ENCODE results near the gene HOXB2. TPM values are rescaled to one million over a fixed set of nuclear protein-coding genes. Genes with fewer than 3 reads are reported as not detected.

The HOXB2 gene
- total and polyA plus RNA-seq, 2 experiments from 2014 or later: 5.6 to 20.7 TPM

DNA sequence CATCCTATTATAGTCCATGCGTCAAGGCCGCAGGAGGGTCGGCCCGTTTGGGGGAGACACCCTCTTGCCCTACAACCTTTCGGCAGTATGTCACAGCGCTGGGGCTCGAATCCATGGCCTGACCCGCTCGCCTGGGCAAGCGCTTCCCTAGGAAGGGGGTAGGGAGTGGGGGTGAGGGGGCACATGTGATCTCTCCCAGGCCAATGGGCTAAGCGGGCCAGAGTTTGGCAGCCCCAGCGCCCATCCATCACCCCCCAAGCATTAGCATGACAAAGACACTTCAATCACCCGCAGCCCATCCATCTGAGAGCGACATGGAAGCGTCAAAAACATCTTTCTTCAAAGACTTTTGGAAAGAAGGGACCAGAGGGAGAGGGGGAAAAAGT lies 14.0 kb downstream of the HOXB2 start, which contains the start of gene HOXB1:
Gene HOXB1 (minus strand): TSS at position 125 of the 386 bp plus-strand sequence. CDS start 107 bp downstream, at position 18.
- no peaks in the 10 kb centered on the region for H3K36me3 ChIP-seq (replicated peaks; ENCODE audit: insufficient read depth, low read depth)
- DNase-seq (ENCODE audit: low spot score): no peak
- H2AFZ ChIP-seq: no peak within 1 kb of the TSS
- H3K4me3 ChIP-seq: no peak within 1 kb of the TSS
- H3K4me1 ChIP-seq (ENCODE audit: insufficient read depth): peaks cover 9% of the 10 kb centered on the region
- H3K27ac ChIP-seq: no peak within 1 kb of the TSS
- no peaks in the 10 kb centered on the region for H4K20me1 ChIP-seq (ENCODE audit: insufficient read depth, poor library complexity, severe bottlenecking)
- 61% methylated on average over 11 of the region's 15 CpGs for WGBS (ENCODE audit: low lambda C conversion rate, missing lambda C conversion rate)
- H3K79me2 ChIP-seq: no peaks in the 10 kb centered on the region
- peaks cover 80% of the 10 kb centered on the region for H3K27me3 ChIP-seq
- H3K4me2 ChIP-seq: no peak within 1 kb of the TSS
- no peak for TF ChIP-seq EZH2 (IDR thresholded peaks at IDR 0.05; ENCODE audit: borderline replicate concordance)
- no peak for TF ChIP-seq EZH2phosphoT487 (IDR thresholded peaks at IDR 0.05; ENCODE audit: low read depth, severe bottlenecking, unreplicated experiment)
- TF ChIP-seq, protein P1, sequence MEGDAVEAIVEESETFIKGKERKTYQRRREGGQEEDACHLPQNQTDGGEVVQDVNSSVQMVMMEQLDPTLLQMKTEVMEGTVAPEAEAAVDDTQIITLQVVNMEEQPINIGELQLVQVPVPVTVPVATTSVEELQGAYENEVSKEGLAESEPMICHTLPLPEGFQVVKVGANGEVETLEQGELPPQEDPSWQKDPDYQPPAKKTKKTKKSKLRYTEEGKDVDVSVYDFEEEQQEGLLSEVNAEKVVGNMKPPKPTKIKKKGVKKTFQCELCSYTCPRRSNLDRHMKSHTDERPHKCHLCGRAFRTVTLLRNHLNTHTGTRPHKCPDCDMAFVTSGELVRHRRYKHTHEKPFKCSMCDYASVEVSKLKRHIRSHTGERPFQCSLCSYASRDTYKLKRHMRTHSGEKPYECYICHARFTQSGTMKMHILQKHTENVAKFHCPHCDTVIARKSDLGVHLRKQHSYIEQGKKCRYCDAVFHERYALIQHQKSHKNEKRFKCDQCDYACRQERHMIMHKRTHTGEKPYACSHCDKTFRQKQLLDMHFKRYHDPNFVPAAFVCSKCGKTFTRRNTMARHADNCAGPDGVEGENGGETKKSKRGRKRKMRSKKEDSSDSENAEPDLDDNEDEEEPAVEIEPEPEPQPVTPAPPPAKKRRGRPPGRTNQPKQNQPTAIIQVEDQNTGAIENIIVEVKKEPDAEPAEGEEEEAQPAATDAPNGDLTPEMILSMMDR (IDR thresholded peaks at IDR 0.05; ENCODE audit: poor library complexity): no peak
- H3K9me2 ChIP-seq (replicated peaks; ENCODE audit: insufficient read depth): no peaks in the 10 kb centered on the region
- no peaks in the 10 kb centered on the region for H3K9me3 ChIP-seq (ENCODE audit: low read depth)

DNA sequence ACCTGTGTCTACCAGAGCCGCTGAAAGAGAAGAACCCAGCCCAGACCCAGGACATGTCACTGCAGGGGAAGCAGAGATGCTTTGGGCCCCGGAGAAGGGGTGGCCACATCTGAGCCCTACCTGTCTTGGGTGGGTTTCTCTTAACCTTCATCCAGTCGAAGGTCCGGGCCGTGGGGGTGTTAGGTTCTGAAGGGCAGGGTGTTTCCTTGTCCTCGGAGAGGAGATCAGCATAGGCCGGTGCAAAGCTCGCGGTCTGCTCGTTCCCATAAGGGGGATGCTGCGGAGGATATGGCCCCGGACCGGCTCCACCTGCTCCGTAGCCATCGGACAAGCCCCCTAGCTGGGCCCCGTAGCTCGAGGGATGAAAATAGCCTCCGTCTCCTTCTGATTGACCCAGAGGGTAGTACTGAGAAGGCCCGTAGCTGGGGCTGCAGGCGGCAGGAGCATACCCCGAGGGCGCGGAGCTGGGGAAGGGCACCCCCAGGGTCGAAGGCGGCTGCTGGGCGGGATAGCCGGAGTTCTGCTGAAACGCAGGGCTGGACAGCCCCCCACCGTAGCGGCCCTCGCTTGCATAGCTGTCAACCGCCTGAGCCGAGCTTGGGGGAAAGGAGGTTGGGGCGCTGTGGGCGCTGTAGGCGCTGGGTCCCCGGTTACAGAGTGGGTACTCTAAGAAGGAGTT lies 14.6 kb downstream of the HOXB2 start:
- H3K4me1 ChIP-seq (ENCODE audit: insufficient read depth): peaks cover 9% of the 10 kb centered on the region
- no peak overlapping the region for H3K4me3 ChIP-seq
- H4K20me1 ChIP-seq (ENCODE audit: insufficient read depth, poor library complexity, severe bottlenecking): no peaks in the 10 kb centered on the region
- TF ChIP-seq, protein P1 (IDR thresholded peaks at IDR 0.05; ENCODE audit: poor library complexity): no peak
- TF ChIP-seq EZH2phosphoT487 (IDR thresholded peaks at IDR 0.05; ENCODE audit: low read depth, severe bottlenecking, unreplicated experiment): no peak
- TF ChIP-seq EZH2 (IDR thresholded peaks at IDR 0.05; ENCODE audit: borderline replicate concordance): no peak
- WGBS (ENCODE audit: low lambda C conversion rate, missing lambda C conversion rate): 54% methylated on average over 34 of the region's 37 CpGs
- H3K79me2 ChIP-seq: no peaks in the 10 kb centered on the region
- H3K36me3 ChIP-seq (replicated peaks; ENCODE audit: insufficient read depth, low read depth): no peaks in the 10 kb centered on the region
- peaks cover 81% of the 10 kb centered on the region for H3K27me3 ChIP-seq
- H3K9me3 ChIP-seq (ENCODE audit: low read depth): no peaks in the 10 kb centered on the region
- H3K9me2 ChIP-seq (replicated peaks; ENCODE audit: insufficient read depth): no peaks in the 10 kb centered on the region
- no peak overlapping the region for H3K27ac ChIP-seq
- no peak for DNase-seq (ENCODE audit: low spot score)
- no peak overlapping the region for H3K4me2 ChIP-seq
- H2AFZ ChIP-seq: no peak overlapping the region

GRCh38 chr17:48529683-48530009 lies 15.3 kb downstream of the HOXB2 start:
- no peaks in the 10 kb centered on the region for H4K20me1 ChIP-seq (ENCODE audit: insufficient read depth, poor library complexity, severe bottlenecking)
- H3K4me2 ChIP-seq: no peak overlapping the region
- no peak for DNase-seq (ENCODE audit: low spot score)
- no peak overlapping the region for H3K27ac ChIP-seq
- H2AFZ ChIP-seq: no peak overlapping the region
- no peaks in the 10 kb centered on the region for H3K79me2 ChIP-seq
- H3K27me3 ChIP-seq: peaks cover 87% of the 10 kb centered on the region
- TF ChIP-seq EZH2phosphoT487 (IDR thresholded peaks at IDR 0.05; ENCODE audit: low read depth, severe bottlenecking, unreplicated experiment) (no peak), EZH2 (IDR thresholded peaks at IDR 0.05; ENCODE audit: borderline replicate concordance) (no peak)
- TF ChIP-seq, protein P1 (IDR thresholded peaks at IDR 0.05; ENCODE audit: poor library complexity): no peak
- H3K9me2 ChIP-seq (replicated peaks; ENCODE audit: insufficient read depth): no peaks in the 10 kb centered on the region
- no peak overlapping the region for H3K4me3 ChIP-seq
- H3K4me1 ChIP-seq (ENCODE audit: insufficient read depth): peaks cover 9% of the 10 kb centered on the region
- no peaks in the 10 kb centered on the region for H3K9me3 ChIP-seq (ENCODE audit: low read depth)
- H3K36me3 ChIP-seq (replicated peaks; ENCODE audit: insufficient read depth, low read depth): no peaks in the 10 kb centered on the region
- 73% methylated on average over 11 of the region's 11 CpGs for WGBS (ENCODE audit: low lambda C conversion rate, missing lambda C conversion rate)
